ENCODE measurements around the gene SNRNP40. TPM values are rescaled to one million over a fixed set of nuclear protein-coding genes. Genes with fewer than 3 reads are reported as not detected.

Gene SNRNP40
- total RNA-seq, 1 donor from 2014 or later = 49.6 TPM

DNA sequence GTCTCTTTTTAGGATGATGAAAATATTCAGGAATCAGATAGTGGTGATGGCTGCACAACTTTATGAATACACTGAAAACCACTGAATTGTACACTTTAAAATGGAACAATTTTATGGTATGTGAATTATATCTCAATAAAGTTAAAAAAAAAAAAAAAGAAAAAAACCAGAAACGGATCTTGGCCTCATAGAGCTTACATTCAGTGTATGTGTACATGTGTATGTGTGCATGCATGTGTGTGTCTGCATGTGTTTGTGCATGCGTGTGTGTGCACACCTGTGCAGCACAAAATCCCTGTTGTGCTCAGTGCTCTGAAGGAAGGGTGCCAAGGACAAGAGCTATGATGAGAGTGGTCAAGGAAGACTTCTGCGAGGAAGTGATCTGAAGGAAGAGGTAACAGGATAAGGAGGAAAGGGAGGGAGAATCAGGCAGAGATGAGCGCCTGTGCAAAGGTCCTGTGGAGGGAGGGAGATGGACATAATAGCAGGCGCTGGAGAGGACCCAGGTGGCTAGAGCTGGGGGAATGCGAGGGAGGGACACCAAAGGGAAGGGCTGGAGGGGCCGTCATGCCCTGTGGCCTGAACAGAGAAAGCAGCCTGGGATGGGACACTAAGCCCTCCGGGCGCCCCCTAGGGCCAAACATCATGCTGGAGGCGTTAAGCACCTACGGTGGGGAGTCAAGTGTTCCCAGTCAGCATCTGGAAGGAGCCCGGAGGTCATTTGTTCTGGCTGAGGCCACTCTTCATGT is 82.1 kb downstream of the SNRNP40 start:
- no peaks in the 10 kb centered on the region for H3K36me3 Mint-ChIP-seq (ENCODE audit: unreplicated experiment)
- H3K9me3 Mint-ChIP-seq (ENCODE audit: unreplicated experiment) = no peaks in the 10 kb centered on the region
- H3K27me3 Mint-ChIP-seq (ENCODE audit: unreplicated experiment) = peaks cover 12% of the 10 kb centered on the region
- peaks cover 6% of the 10 kb centered on the region for H3K4me1 Mint-ChIP-seq (ENCODE audit: unreplicated experiment)
- DNase-seq (ENCODE audit: extremely low spot score, unreplicated experiment) = no peak
- no peak overlapping the region for H3K4me3 Mint-ChIP-seq (ENCODE audit: unreplicated experiment)
- TF ChIP-seq, protein P1, sequence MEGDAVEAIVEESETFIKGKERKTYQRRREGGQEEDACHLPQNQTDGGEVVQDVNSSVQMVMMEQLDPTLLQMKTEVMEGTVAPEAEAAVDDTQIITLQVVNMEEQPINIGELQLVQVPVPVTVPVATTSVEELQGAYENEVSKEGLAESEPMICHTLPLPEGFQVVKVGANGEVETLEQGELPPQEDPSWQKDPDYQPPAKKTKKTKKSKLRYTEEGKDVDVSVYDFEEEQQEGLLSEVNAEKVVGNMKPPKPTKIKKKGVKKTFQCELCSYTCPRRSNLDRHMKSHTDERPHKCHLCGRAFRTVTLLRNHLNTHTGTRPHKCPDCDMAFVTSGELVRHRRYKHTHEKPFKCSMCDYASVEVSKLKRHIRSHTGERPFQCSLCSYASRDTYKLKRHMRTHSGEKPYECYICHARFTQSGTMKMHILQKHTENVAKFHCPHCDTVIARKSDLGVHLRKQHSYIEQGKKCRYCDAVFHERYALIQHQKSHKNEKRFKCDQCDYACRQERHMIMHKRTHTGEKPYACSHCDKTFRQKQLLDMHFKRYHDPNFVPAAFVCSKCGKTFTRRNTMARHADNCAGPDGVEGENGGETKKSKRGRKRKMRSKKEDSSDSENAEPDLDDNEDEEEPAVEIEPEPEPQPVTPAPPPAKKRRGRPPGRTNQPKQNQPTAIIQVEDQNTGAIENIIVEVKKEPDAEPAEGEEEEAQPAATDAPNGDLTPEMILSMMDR (IDR thresholded peaks at IDR 0.05) = no peak
- no peak overlapping the region for H3K27ac Mint-ChIP-seq (ENCODE audit: unreplicated experiment)

Other genes starting within 250 kb of the SNRNP40 start
- gene PUM1, start 231.1 kb downstream of the SNRNP40 start, total RNA-seq = 139 and 145 TPM in 2 replicates
- 1.9 and 2.2 TPM in 2 replicates for gene NKAIN1, start 56.9 kb downstream of the SNRNP40 start, total RNA-seq
- gene ZCCHC17, start 244 bp upstream of the SNRNP40 start, total RNA-seq = 26.3 and 30.7 TPM in 2 replicates
- gene FABP3, start 76.3 kb upstream of the SNRNP40 start, total RNA-seq = 27.1 and 30.0 TPM in 2 replicates
- 4.2 and 4.5 TPM in 2 replicates for gene SERINC2, start 116.4 kb upstream of the SNRNP40 start, total RNA-seq